Upper lobe of left lung (tissue), 4 donors: ENCODE measurements around the gene C11orf58.

Experiments used
- CTCF ChIP-seq, 6 experiments: fragments of 450-650 bp in 4 of 6; fragments of 200-600 bp in 2 of 6; sonication (generic) in 2 of 6; IDR thresholded peaks; one replicate each; pipeline ENCODE4 v1.5.1; 2016 to 2019; ENCODE audit warnings: antibody characterized with exemption in 6 of 6
- POLR2AphosphoS5 ChIP-seq, 2 donors: sonication (generic); formaldehyde crosslinking; IDR thresholded peaks; one replicate each; pipeline ENCODE4 v1.5.1; 2017; ENCODE audit warnings: antibody characterized with exemption in 2 of 2

- TF ChIP-seq CTCF (IDR thresholded peaks at IDR 0.05) (no peak), POLR2AphosphoS5 (IDR thresholded peaks at IDR 0.05) (no peak)
These were observed 61.9 kb downstream of the C11orf58 start for GRCh38 chr11:16800382-16800781.
